ENCODE measurements around the gene ATP10A. TPM values are rescaled to one million over a fixed set of nuclear protein-coding genes. Genes with fewer than 3 reads are reported as not detected.

ATP10A gene
- polyA plus RNA-seq, 1 of the 3 experiments (the other 2 are of a cell fraction): not detected

DNA sequence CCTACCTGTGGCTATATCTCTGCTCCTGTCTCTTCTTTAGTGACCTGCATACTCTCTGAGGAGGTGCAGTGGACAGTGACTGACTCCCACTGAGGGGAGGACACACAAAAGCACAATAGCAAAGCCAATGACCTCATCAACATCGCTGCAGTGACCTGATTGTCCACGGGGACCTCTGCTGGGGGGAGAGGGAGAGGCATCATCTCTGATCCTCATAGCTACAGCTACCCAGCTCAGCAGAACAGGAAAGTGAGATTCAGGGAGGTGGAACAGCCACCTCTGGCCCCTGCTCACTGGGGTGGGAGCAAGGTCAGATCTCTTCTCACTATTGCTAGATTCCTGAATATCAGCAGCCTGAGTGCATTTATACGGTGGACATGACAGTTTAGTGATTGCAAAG, 179.2 kb downstream of the ATP10A start:
- DNase-seq: no peak
- no peak overlapping the region for H3K4me3 ChIP-seq (ENCODE audit: low read depth in 2 of 2, low read length in 1 of 2)
- H3F3A ChIP-seq (replicated peaks; ENCODE audit: insufficient read depth): no peaks in the 10 kb centered on the region
- no peak overlapping the region; a peak in 1 of 4 replicates for H3K27ac ChIP-seq (ENCODE audit: low read depth in 2 of 2, low read length in 1 of 2)
- POLR2A ChIA-PET: no interaction called here
- H3K9me2 ChIP-seq: no peaks in the 10 kb centered on the region
- no peaks in the 10 kb centered on the region for H3K9me3 ChIP-seq
- H3K27me3 ChIP-seq (ENCODE audit: insufficient read depth): no peaks in the 10 kb centered on the region
- no peak overlapping the region for H3K9ac ChIP-seq
- CTCF ChIA-PET: interaction anchor here (0.7 to 2.3 kb wide), 3 partner anchors 8 to 250 kb away, joined by 3 to 10 read pairs (median 4); no protein-coding TSS in a partner anchor
- H4K20me1 ChIP-seq (ENCODE audit: insufficient read depth): no peaks in the 10 kb centered on the region
- no CpG with 5 or more reads among the region's 3 CpGs for WGBS (ENCODE audit: low lambda C conversion rate)
- H2AFZ ChIP-seq (ENCODE audit: low read depth): no peak overlapping the region
- H3K4me1 ChIP-seq (ENCODE audit: control insufficient read depth in 1 of 2, insufficient read depth in 2 of 2, low read depth in 1 of 2, low read length in 1 of 2): peaks cover 0 to 3% of the 10 kb centered on the region in 2 experiments; a peak in 1 of 4 replicates
- TF ChIP-seq, protein P1, sequence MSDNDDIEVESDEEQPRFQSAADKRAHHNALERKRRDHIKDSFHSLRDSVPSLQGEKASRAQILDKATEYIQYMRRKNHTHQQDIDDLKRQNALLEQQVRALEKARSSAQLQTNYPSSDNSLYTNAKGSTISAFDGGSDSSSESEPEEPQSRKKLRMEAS (IDR thresholded peaks at IDR 0.05; ENCODE audit: low read depth): no peak
- TF ChIP-seq GABPA (IDR thresholded peaks at IDR 0.05; ENCODE audit: low read depth) (no peak), JUND (IDR thresholded peaks at IDR 0.05) (no peak), NFIC (IDR thresholded peaks at IDR 0.05; ENCODE audit: borderline replicate concordance) (no peak), TCF12 (IDR thresholded peaks at IDR 0.05) (no peak), MXI1 (IDR thresholded peaks at IDR 0.05; ENCODE audit: low read depth, low read length) (no peak), RAD21 (IDR thresholded peaks at IDR 0.05; ENCODE audit: low read length) (no peak), TEAD4 (IDR thresholded peaks at IDR 0.05; ENCODE audit: borderline replicate concordance, insufficient read depth) (no peak), SIN3A (IDR thresholded peaks at IDR 0.05; ENCODE audit: borderline replicate concordance, low read depth, low read length) (no peak), EZH2phosphoT487 (IDR thresholded peaks at IDR 0.05; ENCODE audit: borderline replicate concordance, low read depth) (no peak), FOXM1 (IDR thresholded peaks at IDR 0.05; ENCODE audit: low read depth) (no peak), TAF1 (IDR thresholded peaks at IDR 0.05; ENCODE audit: borderline replicate concordance, low read depth, low read length) (no peak), YY1 (IDR thresholded peaks at IDR 0.05; ENCODE audit: low read depth) (no peak), EP300 (IDR thresholded peaks at IDR 0.05; ENCODE audit: borderline replicate concordance in 1 of 2, low read depth in 1 of 2, low read length in 1 of 2) (no peak)
- TF ChIP-seq, protein P2, sequence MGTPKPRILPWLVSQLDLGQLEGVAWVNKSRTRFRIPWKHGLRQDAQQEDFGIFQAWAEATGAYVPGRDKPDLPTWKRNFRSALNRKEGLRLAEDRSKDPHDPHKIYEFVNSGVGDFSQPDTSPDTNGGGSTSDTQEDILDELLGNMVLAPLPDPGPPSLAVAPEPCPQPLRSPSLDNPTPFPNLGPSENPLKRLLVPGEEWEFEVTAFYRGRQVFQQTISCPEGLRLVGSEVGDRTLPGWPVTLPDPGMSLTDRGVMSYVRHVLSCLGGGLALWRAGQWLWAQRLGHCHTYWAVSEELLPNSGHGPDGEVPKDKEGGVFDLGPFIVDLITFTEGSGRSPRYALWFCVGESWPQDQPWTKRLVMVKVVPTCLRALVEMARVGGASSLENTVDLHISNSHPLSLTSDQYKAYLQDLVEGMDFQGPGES (IDR thresholded peaks at IDR 0.05; ENCODE audit: low read depth, low read length): no peak
- TF ChIP-seq, protein P3, sequence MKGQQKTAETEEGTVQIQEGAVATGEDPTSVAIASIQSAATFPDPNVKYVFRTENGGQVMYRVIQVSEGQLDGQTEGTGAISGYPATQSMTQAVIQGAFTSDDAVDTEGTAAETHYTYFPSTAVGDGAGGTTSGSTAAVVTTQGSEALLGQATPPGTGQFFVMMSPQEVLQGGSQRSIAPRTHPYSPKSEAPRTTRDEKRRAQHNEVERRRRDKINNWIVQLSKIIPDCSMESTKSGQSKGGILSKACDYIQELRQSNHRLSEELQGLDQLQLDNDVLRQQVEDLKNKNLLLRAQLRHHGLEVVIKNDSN (IDR thresholded peaks at IDR 0.05; ENCODE audit: borderline replicate concordance, low read depth): no peak
- TF ChIP-seq, protein P4, sequence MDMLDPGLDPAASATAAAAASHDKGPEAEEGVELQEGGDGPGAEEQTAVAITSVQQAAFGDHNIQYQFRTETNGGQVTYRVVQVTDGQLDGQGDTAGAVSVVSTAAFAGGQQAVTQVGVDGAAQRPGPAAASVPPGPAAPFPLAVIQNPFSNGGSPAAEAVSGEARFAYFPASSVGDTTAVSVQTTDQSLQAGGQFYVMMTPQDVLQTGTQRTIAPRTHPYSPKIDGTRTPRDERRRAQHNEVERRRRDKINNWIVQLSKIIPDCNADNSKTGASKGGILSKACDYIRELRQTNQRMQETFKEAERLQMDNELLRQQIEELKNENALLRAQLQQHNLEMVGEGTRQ (IDR thresholded peaks at IDR 0.05; ENCODE audit: borderline replicate concordance, low read depth, low read length): no peak
- H3K36me3 ChIP-seq (replicated peaks in 1 of 2; ENCODE audit: control insufficient read depth in 1 of 2, insufficient read depth in 2 of 2, low read length in 1 of 2): no peaks in the 10 kb centered on the region
- H3K4me2 ChIP-seq: no peak overlapping the region
- H3K79me2 ChIP-seq (ENCODE audit: insufficient read depth): no peaks in the 10 kb centered on the region
